Endothelial cell of umbilical vein (primary cell): ENCODE results near the gene CARMIL1. TPM values are rescaled to one million over a fixed set of nuclear protein-coding genes. Genes with fewer than 3 reads are reported as not detected.

Experiments
- BruUV-seq: library from RNA; stranded (reverse); fragments of 400-500 nt; replicated peaks from 2 replicates; lab custom pipeline; 2021; lab: Mats Ljungman, UMichigan
- CTCF ChIA-PET: fragments of 300-600, 350-600 bp; sonication (Branson Sonifier 250); formaldehyde crosslinking; loops from one replicate; lab custom pipeline; 2021; ENCODE audit warnings: antibody characterized with exemption, inconsistent platforms; lab: Charles Lee
- POLR2A ChIA-PET: fragments of 300-600, 350-600 bp; sonication (Branson Sonifier 250); formaldehyde crosslinking; loops from one replicate; lab custom pipeline; 2021; ENCODE audit warnings: antibody characterized with exemption, inconsistent platforms; lab: Charles Lee
- DNase-seq: peaks from one replicate; pipeline ENCODE4 v3.0.0-alpha.2; 2011; ENCODE audit warnings: low read depth, low spot score
- FAIRE-seq: peaks from 2 replicates; lab custom pipeline; 2011; peaks lifted over from hg19 to GRCh38; lab: Jason Lieb, UNC
- H2AFZ ChIP-seq: 2 replicates; pipeline ENCODE4 v1.6.0; 2012; ENCODE audit warnings: low read depth, low read length, control low read depth, inconsistent platforms
- H3K27ac ChIP-seq: 2 replicates; pipeline ENCODE4 v1.5.1; 2011; ENCODE audit warnings: low read depth, mild to moderate bottlenecking, control low read depth, low read length, moderate library complexity; ENCODE audit not compliant: insufficient read depth
- H3K27me3 ChIP-seq, 2 experiments: 2 replicates each; pipeline versions ENCODE4 v1.6.0 to v1.6.1; 2011; ENCODE audit warnings: low read length in 2 of 2, mixed read lengths in 1 of 2; ENCODE audit not compliant: control insufficient read depth in 2 of 2, insufficient read depth in 2 of 2
- H3K36me3 ChIP-seq, 2 experiments: 2 replicates in 1 of 2; 3 replicates in 1 of 2; pipeline ENCODE4 v1.5.1; 2011; ENCODE audit warnings: low read length in 2 of 2, mild to moderate bottlenecking in 1 of 2, moderate library complexity in 1 of 2; ENCODE audit not compliant: control insufficient read depth in 2 of 2, insufficient read depth in 2 of 2; ENCODE audit errors: extremely low read depth in 1 of 2
- H3K4me1 ChIP-seq: 3 replicates; pipeline ENCODE4 v1.5.1; 2011; ENCODE audit warnings: mild to moderate bottlenecking, low read length; ENCODE audit not compliant: control insufficient read depth, insufficient read depth; ENCODE audit errors: extremely low read depth
- H3K4me2 ChIP-seq: 2 replicates; pipeline ENCODE4 v1.6.1; 2011; ENCODE audit warnings: low read length, control low read depth, mixed read lengths; ENCODE audit not compliant: insufficient read depth
- H3K4me3 ChIP-seq, 3 experiments: fragments of 200-600 bp in 1 of 3; sonication (generic), shearing (Covaris generic) in 1 of 3; replicated peaks in 1 of 3; 2 replicates each; pipeline ENCODE4 v1.5.1; 2011 to 2016; ENCODE audit warnings: control low read depth in 3 of 3, low read length in 3 of 3, mild to moderate bottlenecking in 2 of 3, inconsistent platforms in 1 of 3, low read depth in 1 of 3, moderate library complexity in 1 of 3; ENCODE audit not compliant: insufficient read depth in 1 of 3
- H3K79me2 ChIP-seq: 2 replicates; pipeline ENCODE4 v1.6.0; 2012; ENCODE audit warnings: low read length, inconsistent platforms; ENCODE audit not compliant: control insufficient read depth, insufficient read depth
- H3K9ac ChIP-seq: replicated peaks from 2 replicates; pipeline ENCODE3; 2011; ENCODE audit warnings: low read length, control low read depth; ENCODE audit not compliant: insufficient read depth; ENCODE audit errors: extremely low read depth
- H3K9me1 ChIP-seq: replicated peaks from 3 replicates; pipeline ENCODE4 v1.6.0; 2011; ENCODE audit warnings: mild to moderate bottlenecking, low read length; ENCODE audit not compliant: control insufficient read depth, insufficient read depth; ENCODE audit errors: extremely low read depth
- H3K9me3 ChIP-seq: replicated peaks from 2 replicates; pipeline ENCODE4 v1.5.1; 2012; ENCODE audit warnings: low read length, inconsistent platforms; ENCODE audit not compliant: control insufficient read depth, insufficient read depth
- H4K20me1 ChIP-seq: replicated peaks from 2 replicates; pipeline ENCODE3; 2011; ENCODE audit warnings: mild to moderate bottlenecking, low read length; ENCODE audit not compliant: control insufficient read depth, insufficient read depth; ENCODE audit errors: extremely low read depth
- EZH2 ChIP-seq: IDR thresholded peaks from 2 replicates; pipeline ENCODE4 v1.6.1; 2012; ENCODE audit warnings: borderline replicate concordance, low read depth, mild to moderate bottlenecking, moderate library complexity, low read length, inconsistent platforms; ENCODE audit not compliant: severe bottlenecking
- FOS ChIP-seq: IDR thresholded peaks from 2 replicates; pipeline ENCODE4 v1.6.1; 2011; ENCODE audit warnings: mild to moderate bottlenecking, low read length, moderate library complexity, borderline replicate concordance; ENCODE audit not compliant: insufficient read depth
- GATA2 ChIP-seq: IDR thresholded peaks from 2 replicates; pipeline ENCODE4 v1.7.0; 2011; ENCODE audit warnings: low read depth, mild to moderate bottlenecking, moderate library complexity, mixed read lengths, low read length; ENCODE audit not compliant: insufficient read length, insufficient read depth
- JUN ChIP-seq: IDR thresholded peaks from 2 replicates; pipeline ENCODE4 v1.6.1; 2011; ENCODE audit warnings: borderline replicate concordance, low read depth; ENCODE audit not compliant: insufficient read length, insufficient read depth
- MYC ChIP-seq: IDR thresholded peaks from one replicate; pipeline ENCODE4 v1.6.1; 2011; ENCODE audit warnings: mild to moderate bottlenecking, low read depth, low read length
- POLR2A ChIP-seq: IDR thresholded peaks from 2 replicates; pipeline ENCODE4 v1.6.1; 2012; ENCODE audit warnings: low read depth, mild to moderate bottlenecking, control low read depth, low read length
- POLR2AphosphoS5 ChIP-seq: IDR thresholded peaks from 2 replicates; pipeline ENCODE4 v1.6.1; 2012; ENCODE audit warnings: low read depth, mild to moderate bottlenecking, control low read depth, low read length, moderate library complexity; ENCODE audit not compliant: insufficient read depth
- dilution Hi-C: fragments of 300-500 bp; cut with MboI; formaldehyde crosslinking; loops from one replicate; pipeline ENCODE4 v1.15.0; 2019; ENCODE audit warnings: low sequenced_read_pairs; ENCODE audit not compliant: extremely low pct_ligation_motif_present
- intact Hi-C: fragments of 100-400 bp; cut with micrococcal nuclease; formaldehyde crosslinking; loops from one replicate; pipeline ENCODE4 v1.10.0; 2022
- polyA plus RNA-seq, 4 experiments: library from polyadenylated mRNA; depleted of rRNA in 3 of 4; stranded (reverse) in 3 of 4; unstranded in 1 of 4; fragments of >200 nt; gene quantifications; 2 replicates each; pipeline versions ENCODE4 v1.2.1 to v1.2.3, GENCODE V29; 2011 to 2012; ENCODE audit warnings: missing spikeins in 1 of 4
- total RNA-seq: library from RNA; stranded (reverse); gene quantifications from 2 replicates; pipeline ENCODE4 v1.2.3, GENCODE V29; 2021
- TF ChIP-seq, protein P1 (sequence below): IDR thresholded peaks from 2 replicates; pipeline ENCODE4 v1.6.1; 2011; ENCODE audit not compliant: insufficient read depth, insufficient read length
- TF ChIP-seq, protein P2 (sequence below), 2 donors: IDR thresholded peaks; 1 replicate in 1 of 2; 2 replicates in 1 of 2; pipeline ENCODE4 v1.5.1; 2011; ENCODE audit warnings: low read length in 2 of 2, mild to moderate bottlenecking in 2 of 2, moderate library complexity in 2 of 2, control low read depth in 1 of 2, inconsistent platforms in 1 of 2, low read depth in 1 of 2; ENCODE audit not compliant: insufficient read depth in 1 of 2; ENCODE audit errors: extremely low read depth in 1 of 2

Gene CARMIL1
- total and polyA plus RNA-seq, 2 donors (not counting 3 experiments of a cell fraction or from before 2014, with no cell fraction given), result 1.3 to 8.7 TPM

DNA sequence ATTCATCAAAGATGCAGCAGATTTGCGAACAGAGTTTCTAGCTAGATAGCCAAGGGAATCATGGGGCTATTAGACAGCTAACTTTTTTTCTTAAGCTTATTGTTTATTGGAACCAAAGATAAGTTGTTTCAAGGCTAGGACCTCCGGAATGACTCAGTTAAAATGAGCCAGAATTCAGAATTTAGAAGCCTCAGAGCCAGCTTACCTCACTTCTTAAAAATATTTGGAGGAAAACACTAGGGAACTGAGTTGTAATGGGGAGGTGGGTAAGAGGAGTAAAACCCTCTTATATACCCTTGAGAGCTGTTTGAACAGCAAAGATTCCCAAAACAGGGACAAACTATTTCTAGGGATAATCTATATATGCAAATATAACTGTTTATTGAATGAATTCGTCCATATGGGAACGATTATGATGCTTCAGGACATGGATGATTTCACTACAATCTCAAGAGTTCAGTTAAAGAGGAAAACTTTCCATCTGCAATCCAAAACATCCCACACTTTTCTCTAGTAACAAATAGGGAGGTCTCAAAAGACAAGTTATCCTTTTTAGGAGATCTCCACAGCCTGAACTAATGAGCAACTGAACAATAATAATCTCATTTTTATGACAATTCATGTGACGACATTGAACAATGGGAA is 12.6 kb upstream of the CARMIL1 start:
- H3K36me3 ChIP-seq, result no peaks in the 10 kb centered on the region
- DNase-seq (no peak), FAIRE-seq (no peak)
- no peak overlapping the region for H2AFZ ChIP-seq
- H3K79me2 ChIP-seq, result no peaks in the 10 kb centered on the region
- H3K4me3 ChIP-seq, result no peak overlapping the region
- H3K9ac ChIP-seq, result no peak overlapping the region
- H3K9me3 ChIP-seq, result no peaks in the 10 kb centered on the region
- intact Hi-C loops (no loop called here), dilution Hi-C loops (no loop called here)
- no peak overlapping the region for H3K27ac ChIP-seq
- TF ChIP-seq, protein P1, sequence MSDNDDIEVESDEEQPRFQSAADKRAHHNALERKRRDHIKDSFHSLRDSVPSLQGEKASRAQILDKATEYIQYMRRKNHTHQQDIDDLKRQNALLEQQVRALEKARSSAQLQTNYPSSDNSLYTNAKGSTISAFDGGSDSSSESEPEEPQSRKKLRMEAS, result no peak
- no peak for TF ChIP-seq FOS
- no peak for TF ChIP-seq GATA2
- no peak for TF ChIP-seq POLR2A
- TF ChIP-seq POLR2AphosphoS5, result no peak
- TF ChIP-seq, protein P2, sequence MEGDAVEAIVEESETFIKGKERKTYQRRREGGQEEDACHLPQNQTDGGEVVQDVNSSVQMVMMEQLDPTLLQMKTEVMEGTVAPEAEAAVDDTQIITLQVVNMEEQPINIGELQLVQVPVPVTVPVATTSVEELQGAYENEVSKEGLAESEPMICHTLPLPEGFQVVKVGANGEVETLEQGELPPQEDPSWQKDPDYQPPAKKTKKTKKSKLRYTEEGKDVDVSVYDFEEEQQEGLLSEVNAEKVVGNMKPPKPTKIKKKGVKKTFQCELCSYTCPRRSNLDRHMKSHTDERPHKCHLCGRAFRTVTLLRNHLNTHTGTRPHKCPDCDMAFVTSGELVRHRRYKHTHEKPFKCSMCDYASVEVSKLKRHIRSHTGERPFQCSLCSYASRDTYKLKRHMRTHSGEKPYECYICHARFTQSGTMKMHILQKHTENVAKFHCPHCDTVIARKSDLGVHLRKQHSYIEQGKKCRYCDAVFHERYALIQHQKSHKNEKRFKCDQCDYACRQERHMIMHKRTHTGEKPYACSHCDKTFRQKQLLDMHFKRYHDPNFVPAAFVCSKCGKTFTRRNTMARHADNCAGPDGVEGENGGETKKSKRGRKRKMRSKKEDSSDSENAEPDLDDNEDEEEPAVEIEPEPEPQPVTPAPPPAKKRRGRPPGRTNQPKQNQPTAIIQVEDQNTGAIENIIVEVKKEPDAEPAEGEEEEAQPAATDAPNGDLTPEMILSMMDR (IDR thresholded peaks at IDR 0.05; ENCODE audit: extremely low read depth in 1 of 2, insufficient read depth in 1 of 2, low read depth in 1 of 2, low read length in 2 of 2), result no peak
- no peak for TF ChIP-seq EZH2
- TF ChIP-seq MYC, result no peak
- no peak for TF ChIP-seq JUN
- H4K20me1 ChIP-seq, result no peaks in the 10 kb centered on the region
- H3K27me3 ChIP-seq, result peaks cover 0 to 2% of the 10 kb centered on the region in 2 experiments
- POLR2A ChIA-PET, result no interaction called here
- no TSS peak for BruUV-seq
- no peaks in the 10 kb centered on the region for H3K9me1 ChIP-seq
- CTCF ChIA-PET, result interaction anchor here (0.8 to 5.6 kb wide), 29 partner anchors 9 to 624 kb away, joined by 3 to 164 read pairs (median 9); partner anchors contain the start of gene CARMIL1
- H3K4me1 ChIP-seq, result no peaks in the 10 kb centered on the region
- H3K4me2 ChIP-seq, result no peak overlapping the region
